Measurements from ENCODE around the gene RIN2. TPM values are rescaled to one million over a fixed set of nuclear protein-coding genes. Genes with fewer than 3 reads are reported as not detected.

The RIN2 gene
- total and polyA plus RNA-seq, 9 of the 15 experiments (the other 6 are each of a cell fraction or from before 2014, with no cell fraction given): 0.09 TPM; not detected in 8

DNA sequence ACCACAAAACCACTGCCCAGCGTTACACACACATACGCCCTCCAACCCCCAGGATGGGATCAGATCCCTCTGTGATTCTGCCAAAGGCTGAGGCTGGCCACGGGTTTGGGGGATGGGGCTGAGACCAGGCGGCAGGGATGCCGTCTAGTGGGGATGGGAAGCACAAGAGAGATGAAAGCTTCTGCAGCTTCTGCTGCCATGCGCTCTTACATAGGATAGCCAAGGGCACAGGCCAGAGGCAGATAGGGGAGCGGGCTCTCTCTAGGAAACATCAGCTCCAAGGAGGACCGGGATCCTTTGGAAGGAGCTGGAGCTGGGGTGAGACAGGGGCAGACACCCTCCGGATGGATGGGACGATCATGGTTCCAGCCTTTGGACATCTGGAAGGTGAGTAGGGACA lies 18.7 kb upstream of the RIN2 start (continued):
- TF ChIP-seq, protein P1, sequence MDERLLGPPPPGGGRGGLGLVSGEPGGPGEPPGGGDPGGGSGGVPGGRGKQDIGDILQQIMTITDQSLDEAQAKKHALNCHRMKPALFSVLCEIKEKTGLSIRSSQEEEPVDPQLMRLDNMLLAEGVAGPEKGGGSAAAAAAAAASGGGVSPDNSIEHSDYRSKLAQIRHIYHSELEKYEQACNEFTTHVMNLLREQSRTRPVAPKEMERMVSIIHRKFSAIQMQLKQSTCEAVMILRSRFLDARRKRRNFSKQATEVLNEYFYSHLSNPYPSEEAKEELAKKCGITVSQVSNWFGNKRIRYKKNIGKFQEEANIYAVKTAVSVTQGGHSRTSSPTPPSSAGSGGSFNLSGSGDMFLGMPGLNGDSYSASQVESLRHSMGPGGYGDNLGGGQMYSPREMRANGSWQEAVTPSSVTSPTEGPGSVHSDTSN (CRISPR knock-in tag; IDR thresholded peaks at IDR 0.05; ENCODE audit: low read depth): no peak
- TF ChIP-seq, protein P1 (tag; conservative IDR thresholded peaks at IDR 0.05; ENCODE audit: low read depth): no peak
- TF ChIP-seq ZNF436 (CRISPR knock-in tag; IDR thresholded peaks at IDR 0.05): no peak
- no peak for TF ChIP-seq ZNF146 (CRISPR knock-in tag; IDR thresholded peaks at IDR 0.05; ENCODE audit: unreplicated experiment)
- TF ChIP-seq, protein P2, sequence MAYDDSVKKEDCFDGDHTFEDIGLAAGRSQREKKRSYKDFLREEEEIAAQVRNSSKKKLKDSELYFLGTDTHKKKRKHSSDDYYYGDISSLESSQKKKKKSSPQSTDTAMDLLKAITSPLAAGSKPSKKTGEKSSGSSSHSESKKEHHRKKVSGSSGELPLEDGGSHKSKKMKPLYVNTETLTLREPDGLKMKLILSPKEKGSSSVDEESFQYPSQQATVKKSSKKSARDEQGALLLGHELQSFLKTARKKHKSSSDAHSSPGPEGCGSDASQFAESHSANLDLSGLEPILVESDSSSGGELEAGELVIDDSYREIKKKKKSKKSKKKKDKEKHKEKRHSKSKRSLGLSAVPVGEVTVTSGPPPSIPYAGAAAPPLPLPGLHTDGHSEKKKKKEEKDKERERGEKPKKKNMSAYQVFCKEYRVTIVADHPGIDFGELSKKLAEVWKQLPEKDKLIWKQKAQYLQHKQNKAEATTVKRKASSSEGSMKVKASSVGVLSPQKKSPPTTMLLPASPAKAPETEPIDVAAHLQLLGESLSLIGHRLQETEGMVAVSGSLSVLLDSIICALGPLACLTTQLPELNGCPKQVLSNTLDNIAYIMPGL (CRISPR knock-in tag; IDR thresholded peaks at IDR 0.05): no peak
- TF ChIP-seq, protein P3, sequence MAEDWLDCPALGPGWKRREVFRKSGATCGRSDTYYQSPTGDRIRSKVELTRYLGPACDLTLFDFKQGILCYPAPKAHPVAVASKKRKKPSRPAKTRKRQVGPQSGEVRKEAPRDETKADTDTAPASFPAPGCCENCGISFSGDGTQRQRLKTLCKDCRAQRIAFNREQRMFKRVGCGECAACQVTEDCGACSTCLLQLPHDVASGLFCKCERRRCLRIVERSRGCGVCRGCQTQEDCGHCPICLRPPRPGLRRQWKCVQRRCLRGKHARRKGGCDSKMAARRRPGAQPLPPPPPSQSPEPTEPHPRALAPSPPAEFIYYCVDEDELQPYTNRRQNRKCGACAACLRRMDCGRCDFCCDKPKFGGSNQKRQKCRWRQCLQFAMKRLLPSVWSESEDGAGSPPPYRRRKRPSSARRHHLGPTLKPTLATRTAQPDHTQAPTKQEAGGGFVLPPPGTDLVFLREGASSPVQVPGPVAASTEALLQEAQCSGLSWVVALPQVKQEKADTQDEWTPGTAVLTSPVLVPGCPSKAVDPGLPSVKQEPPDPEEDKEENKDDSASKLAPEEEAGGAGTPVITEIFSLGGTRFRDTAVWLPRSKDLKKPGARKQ (CRISPR knock-in tag; IDR thresholded peaks at IDR 0.05): no peak
- no peak for TF ChIP-seq GATA2 (CRISPR knock-in tag; IDR thresholded peaks at IDR 0.05)
- no peak for TF ChIP-seq STAT5A (IDR thresholded peaks at IDR 0.05; ENCODE audit: borderline replicate concordance, low read length)
- no peak for TF ChIP-seq ZNF239 (CRISPR knock-in tag; IDR thresholded peaks at IDR 0.05)
- no peak for TF ChIP-seq ZNF324 (CRISPR knock-in tag; IDR thresholded peaks at IDR 0.05)
- no peak for TF ChIP-seq ZNF354B (CRISPR knock-in tag; IDR thresholded peaks at IDR 0.05)
- TF ChIP-seq ASH1L (IDR thresholded peaks at IDR 0.05; ENCODE audit: borderline replicate concordance, low read depth, partially characterized antibody): no peak
